Neural cell (in vitro differentiated cells): Measurements from ENCODE around the gene B4GALT5.

Experiments
- CTCF ChIP-seq: fragments of 450-650 bp; IDR thresholded peaks from 2 replicates; pipeline ENCODE4 v1.5.1; 2014; ENCODE audit warnings: antibody characterized with exemption, mild to moderate bottlenecking, moderate library complexity; ENCODE audit not compliant: poor library complexity, severe bottlenecking
- EP300 ChIP-seq: fragments of 450-650 bp; conservative IDR thresholded peaks from 2 replicates; pipeline ENCODE4 v1.6.1; 2014; ENCODE audit warnings: antibody characterized with exemption, mild to moderate bottlenecking, moderate library complexity; ENCODE audit not compliant: poor library complexity, severe bottlenecking
- EZH2 ChIP-seq: fragments of 200-600, 300-800 bp; shearing (Covaris generic), sonication (generic); IDR thresholded peaks from 2 replicates; pipeline ENCODE4 v1.6.1; 2014; ENCODE audit warnings: antibody characterized with exemption, low read length, borderline replicate concordance, mild to moderate bottlenecking; ENCODE audit not compliant: insufficient read depth, poor library complexity, severe bottlenecking
- MXI1 ChIP-seq: fragments of 450-650 bp; conservative IDR thresholded peaks from 2 replicates; pipeline ENCODE4 v1.6.1; 2014; ENCODE audit warnings: antibody characterized with exemption, mild to moderate bottlenecking; ENCODE audit not compliant: poor library complexity, severe bottlenecking
- POLR2AphosphoS5 ChIP-seq: IDR thresholded peaks from 2 replicates; pipeline ENCODE4 v1.6.1; 2012
- REST ChIP-seq: IDR thresholded peaks from 2 replicates; pipeline ENCODE4 v1.6.1; 2012; ENCODE audit warnings: borderline replicate concordance
- SMC3 ChIP-seq: fragments of 450-650 bp; conservative IDR thresholded peaks from 2 replicates; pipeline ENCODE4 v1.6.1; 2014; ENCODE audit warnings: antibody characterized with exemption, mild to moderate bottlenecking, moderate library complexity; ENCODE audit not compliant: poor library complexity
- TAF1 ChIP-seq: IDR thresholded peaks from 2 replicates; pipeline ENCODE4 v1.6.1; 2012; ENCODE audit warnings: low read depth

GRCh38 chr20:49697071-49697470, 16.6 kb downstream of the B4GALT5 start:
- TF ChIP-seq POLR2AphosphoS5: no peak
- TF ChIP-seq EZH2: no peak
- TF ChIP-seq CTCF: no peak
- no peak for TF ChIP-seq TAF1
- no peak for TF ChIP-seq REST
- TF ChIP-seq EP300: no peak
- no peak for TF ChIP-seq MXI1
- TF ChIP-seq SMC3: no peak
